Parathyroid adenoma (tissue), 2 donors: ENCODE measurements around the gene VSTM2L.

Experiments used
- H2AFZ ChIP-seq: fragments of 300-600 bp; sonication (generic); one replicate; pipeline ENCODE4 v1.7.0; 2017; ENCODE audit warnings: antibody characterized with exemption, mild to moderate bottlenecking
- H3K27ac ChIP-seq: fragments of 300-600 bp; sonication (generic); one replicate; pipeline ENCODE4 v1.7.0; 2017
- H3K27me3 ChIP-seq: fragments of 300-600 bp; sonication (generic); one replicate; pipeline ENCODE4 v1.7.0; 2017; ENCODE audit warnings: low read length; ENCODE audit not compliant: control insufficient read depth, insufficient read depth
- H3K36me3 ChIP-seq: fragments of 300-600 bp; sonication (generic); one replicate; pipeline ENCODE4 v1.7.0; 2017; ENCODE audit warnings: low read length; ENCODE audit not compliant: control insufficient read depth, insufficient read depth
- H3K4me1 ChIP-seq: fragments of 300-600 bp; sonication (generic); one replicate; pipeline ENCODE4 v1.7.0; 2017; ENCODE audit warnings: control low read depth
- H3K4me2 ChIP-seq: fragments of 300-600 bp; sonication (generic); one replicate; pipeline ENCODE4 v1.7.0; 2017; ENCODE audit warnings: low read length
- H3K4me3 ChIP-seq: fragments of 300-600 bp; sonication (generic); one replicate; pipeline ENCODE4 v1.7.0; 2017; ENCODE audit warnings: low read depth, low read length
- H3K79me2 ChIP-seq: fragments of 300-600 bp; sonication (generic); one replicate; pipeline ENCODE4 v1.7.0; 2017; ENCODE audit warnings: control low read depth
- H3K9ac ChIP-seq: fragments of 300-600 bp; sonication (generic); one replicate; pipeline ENCODE4 v1.7.0; 2017; ENCODE audit warnings: mild to moderate bottlenecking
- H3K9me3 ChIP-seq: fragments of 300-600 bp; sonication (generic); one replicate; pipeline ENCODE4 v1.7.0; 2017; ENCODE audit warnings: low read length; ENCODE audit not compliant: control insufficient read depth
- TF ChIP-seq, protein P1 (sequence below): fragments of 300-600 bp; sonication (generic); IDR thresholded peaks from one replicate; pipeline ENCODE4 v1.7.0; 2017; ENCODE audit warnings: antibody characterized with exemption, mild to moderate bottlenecking
- donor health status: primary hyperparathyroidism.

VSTM2L gene

GRCh38 chr20:37990571-37991151 lies 87.7 kb downstream of the VSTM2L start:
- H3K9me3 ChIP-seq, result no peaks in the 10 kb centered on the region
- no peak overlapping the region for H3K9ac ChIP-seq
- H3K36me3 ChIP-seq, result no peaks in the 10 kb centered on the region
- H3K27me3 ChIP-seq, result no peaks in the 10 kb centered on the region
- H2AFZ ChIP-seq, result no peak overlapping the region
- no peak overlapping the region for H3K4me3 ChIP-seq
- peaks cover 2% of the 10 kb centered on the region for H3K4me1 ChIP-seq
- H3K79me2 ChIP-seq, result no peaks in the 10 kb centered on the region
- no peak overlapping the region for H3K27ac ChIP-seq
- TF ChIP-seq, protein P1, sequence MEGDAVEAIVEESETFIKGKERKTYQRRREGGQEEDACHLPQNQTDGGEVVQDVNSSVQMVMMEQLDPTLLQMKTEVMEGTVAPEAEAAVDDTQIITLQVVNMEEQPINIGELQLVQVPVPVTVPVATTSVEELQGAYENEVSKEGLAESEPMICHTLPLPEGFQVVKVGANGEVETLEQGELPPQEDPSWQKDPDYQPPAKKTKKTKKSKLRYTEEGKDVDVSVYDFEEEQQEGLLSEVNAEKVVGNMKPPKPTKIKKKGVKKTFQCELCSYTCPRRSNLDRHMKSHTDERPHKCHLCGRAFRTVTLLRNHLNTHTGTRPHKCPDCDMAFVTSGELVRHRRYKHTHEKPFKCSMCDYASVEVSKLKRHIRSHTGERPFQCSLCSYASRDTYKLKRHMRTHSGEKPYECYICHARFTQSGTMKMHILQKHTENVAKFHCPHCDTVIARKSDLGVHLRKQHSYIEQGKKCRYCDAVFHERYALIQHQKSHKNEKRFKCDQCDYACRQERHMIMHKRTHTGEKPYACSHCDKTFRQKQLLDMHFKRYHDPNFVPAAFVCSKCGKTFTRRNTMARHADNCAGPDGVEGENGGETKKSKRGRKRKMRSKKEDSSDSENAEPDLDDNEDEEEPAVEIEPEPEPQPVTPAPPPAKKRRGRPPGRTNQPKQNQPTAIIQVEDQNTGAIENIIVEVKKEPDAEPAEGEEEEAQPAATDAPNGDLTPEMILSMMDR, result no peak
- no peak overlapping the region for H3K4me2 ChIP-seq

DNA sequence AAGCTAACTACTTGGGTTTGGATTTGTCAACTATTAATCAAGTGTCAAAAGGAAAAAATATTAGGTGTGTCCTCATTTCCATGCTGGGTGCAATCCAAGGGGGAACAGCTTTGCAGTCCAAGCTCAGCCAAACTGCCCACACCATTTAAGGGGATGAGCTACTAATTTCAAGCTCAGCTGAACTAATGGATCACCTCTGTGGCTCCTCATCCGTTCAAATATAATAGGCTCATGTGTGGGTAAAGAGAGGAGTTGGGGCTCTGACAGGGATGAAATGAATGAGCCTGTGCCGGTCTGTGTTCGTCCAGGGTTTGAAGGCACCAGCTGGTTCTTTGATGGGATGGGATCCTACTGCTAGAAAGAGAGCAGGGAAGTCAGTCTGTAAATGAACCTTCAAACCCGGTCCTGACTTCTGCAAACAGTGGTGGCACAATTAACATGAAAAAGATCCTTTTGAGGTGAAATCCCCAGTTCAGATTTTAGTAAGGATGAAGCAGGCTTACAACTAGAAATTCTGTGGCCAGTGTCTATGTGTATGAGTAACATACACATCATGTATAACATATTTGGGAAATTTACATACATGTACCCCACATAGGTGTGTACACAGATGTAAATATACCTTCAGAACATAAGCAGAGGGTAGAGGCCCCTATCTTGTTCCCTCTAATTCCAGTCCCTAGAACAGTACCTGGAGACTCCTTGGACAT lies 88.4 kb downstream of the VSTM2L start:
- Histone ChIP-seq H3K4me2 (no peak overlapping the region), H3K9me3 (no peaks in the 10 kb centered on the region), H3K4me3 (no peak overlapping the region), H3K4me1 (peaks cover 7% of the 10 kb centered on the region), H3K9ac (no peak overlapping the region), H2AFZ (no peak overlapping the region), H3K36me3 (no peaks in the 10 kb centered on the region), H3K27me3 (no peaks in the 10 kb centered on the region), H3K79me2 (no peaks in the 10 kb centered on the region), H3K27ac (no peak overlapping the region)
- TF ChIP-seq, protein P1, result no peak

GRCh38 chr20:37991908-37992307 lies 89.0 kb downstream of the VSTM2L start:
- H3K36me3 ChIP-seq, result no peaks in the 10 kb centered on the region
- H3K9ac ChIP-seq, result no peak overlapping the region
- H3K9me3 ChIP-seq, result no peaks in the 10 kb centered on the region
- no peak overlapping the region for H2AFZ ChIP-seq
- no peak overlapping the region for H3K27ac ChIP-seq
- no peaks in the 10 kb centered on the region for H3K27me3 ChIP-seq
- no peak overlapping the region for H3K4me3 ChIP-seq
- no peaks in the 10 kb centered on the region for H3K79me2 ChIP-seq
- TF ChIP-seq, protein P1, result no peak
- H3K4me2 ChIP-seq, result no peak overlapping the region
- H3K4me1 ChIP-seq, result peaks cover 12% of the 10 kb centered on the region

DNA sequence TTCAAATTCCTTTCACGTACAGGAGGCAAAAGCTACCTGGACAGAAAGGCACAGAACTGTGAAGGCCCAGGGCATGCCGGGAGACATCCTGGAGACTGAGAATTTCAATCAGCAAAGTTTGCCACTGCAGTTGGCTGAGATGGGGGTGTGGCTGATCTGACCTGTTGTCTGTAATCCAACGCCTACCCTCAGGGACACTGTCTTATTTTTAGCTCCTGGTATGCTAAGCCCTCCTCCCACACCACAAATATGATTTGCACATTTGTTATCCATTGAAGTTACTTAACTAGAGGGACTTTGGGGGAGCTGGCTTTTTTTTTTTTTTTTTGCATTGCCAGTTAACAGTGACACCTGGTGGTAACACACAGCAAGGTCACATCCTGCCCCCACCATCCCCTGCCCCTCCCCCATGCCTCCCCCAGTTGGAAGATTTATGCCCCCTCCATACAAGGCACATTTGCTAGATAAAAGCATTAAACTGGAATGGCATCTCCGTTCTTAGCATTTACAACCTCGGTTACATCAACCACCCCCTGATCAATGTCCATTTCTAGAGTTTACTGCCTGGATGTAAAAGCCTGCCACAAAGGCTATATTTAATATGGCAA lies 90.0 kb downstream of the VSTM2L start:
- no peaks in the 10 kb centered on the region for H3K27me3 ChIP-seq
- H3K79me2 ChIP-seq, result no peaks in the 10 kb centered on the region
- no peaks in the 10 kb centered on the region for H3K36me3 ChIP-seq
- TF ChIP-seq, protein P1, result peak; percentile 42
- no peaks in the 10 kb centered on the region for H3K9me3 ChIP-seq
- H3K4me1 ChIP-seq, result peaks cover 12% of the 10 kb centered on the region
- no peak overlapping the region for H3K4me2 ChIP-seq
- no peak overlapping the region for H3K27ac ChIP-seq
- no peak overlapping the region for H2AFZ ChIP-seq
- H3K9ac ChIP-seq, result no peak overlapping the region
- no peak overlapping the region for H3K4me3 ChIP-seq
